A673 (cell line): ENCODE data around the gene KCNK3. TPM values are rescaled to one million over a fixed set of nuclear protein-coding genes. Genes with fewer than 3 reads are reported as not detected.

ENCODE experiments used
- BruUV-seq: library from RNA; stranded (reverse); fragments of 400-500 nt; replicated peaks from 2 replicates; lab custom pipeline; 2021; lab: Mats Ljungman, UMichigan
- CTCF ChIA-PET: fragments of 300-600 bp; sonication (Branson Sonifier 250); formaldehyde crosslinking; loops from one replicate; lab custom pipeline; 2022; ENCODE audit warnings: antibody characterized with exemption; lab: Charles Lee
- POLR2A ChIA-PET: fragments of 300-600 bp; sonication (Branson Sonifier 250); formaldehyde crosslinking; loops from one replicate; lab custom pipeline; 2022; ENCODE audit warnings: antibody characterized with exemption; ENCODE audit not compliant: low non-redundant PET; lab: Charles Lee
- DNase-seq: peaks from one replicate; pipeline ENCODE4 v3.0.0-alpha.2; 2015; ENCODE audit warnings: low spot score
- H3K27ac ChIP-seq: fragments of 200-600 bp; sonication (generic); 2 replicates; pipeline ENCODE4 v1.5.1; 2016; ENCODE audit warnings: mixed run types, low read depth, mild to moderate bottlenecking, mixed read lengths, antibody characterized with exemption, low read length; ENCODE audit not compliant: poor library complexity, severe bottlenecking
- H3K27me3 ChIP-seq: fragments of 200-600 bp; sonication (generic); replicated peaks from 2 replicates; pipeline ENCODE4 v1.6.1; 2017; ENCODE audit warnings: mixed run types, low read depth, mild to moderate bottlenecking, mixed read lengths, antibody characterized with exemption, low read length; ENCODE audit not compliant: insufficient read depth, poor library complexity
- H3K36me3 ChIP-seq: fragments of 200-600 bp; sonication (generic); 2 replicates; pipeline ENCODE4 v1.6.1; 2016; ENCODE audit warnings: mixed run types, mild to moderate bottlenecking, mixed read lengths, antibody characterized with exemption, low read length; ENCODE audit not compliant: insufficient read depth, poor library complexity, severe bottlenecking
- H3K4me1 ChIP-seq: fragments of 200-600 bp; sonication (generic); 2 replicates; pipeline ENCODE4 v1.6.1; 2017; ENCODE audit warnings: mixed run types, mild to moderate bottlenecking, mixed read lengths, antibody characterized with exemption, low read length; ENCODE audit not compliant: insufficient read depth, poor library complexity, severe bottlenecking
- H3K4me3 ChIP-seq: fragments of 200-600 bp; sonication (generic); 2 replicates; pipeline ENCODE4 v1.5.1; 2016; ENCODE audit warnings: low read depth, mixed run types, mild to moderate bottlenecking, mixed read lengths, low read length; ENCODE audit not compliant: poor library complexity, severe bottlenecking
- H3K9me3 ChIP-seq: fragments of 200-600 bp; sonication (generic); 2 replicates; pipeline ENCODE4 v1.6.1; 2016; ENCODE audit warnings: mixed run types, low read depth, mild to moderate bottlenecking, mixed read lengths, antibody characterized with exemption, low read length; ENCODE audit not compliant: poor library complexity, severe bottlenecking
- EZH2 ChIP-seq: fragments of 200-600 bp; sonication (generic); IDR thresholded peaks from 2 replicates; pipeline ENCODE4 v1.6.1; 2017; ENCODE audit warnings: borderline replicate concordance, low read depth, mild to moderate bottlenecking, mixed read lengths, antibody characterized with exemption, low read length; ENCODE audit not compliant: poor library complexity, severe bottlenecking
- intact Hi-C: fragments of 100-400 bp; cut with micrococcal nuclease; formaldehyde crosslinking; loops from one replicate; pipeline ENCODE4 v1.10.0; 2022; ENCODE audit not compliant: unreplicated experiment
- total RNA-seq: library from RNA; stranded (reverse); gene quantifications from 2 replicates; pipeline ENCODE4 v1.2.3, GENCODE V29; 2021
- TF ChIP-seq, protein P1 (sequence below): fragments of 300-800, 200-600 bp; sonication (generic); conservative IDR thresholded peaks from 2 replicates; pipeline ENCODE4 v1.5.1; 2017; ENCODE audit warnings: low read depth, mild to moderate bottlenecking, antibody characterized with exemption, low read length, moderate library complexity, mixed read lengths

Gene KCNK3
- total RNA-seq, 1 experiment from 2014 or later, result 0.13 TPM

DNA sequence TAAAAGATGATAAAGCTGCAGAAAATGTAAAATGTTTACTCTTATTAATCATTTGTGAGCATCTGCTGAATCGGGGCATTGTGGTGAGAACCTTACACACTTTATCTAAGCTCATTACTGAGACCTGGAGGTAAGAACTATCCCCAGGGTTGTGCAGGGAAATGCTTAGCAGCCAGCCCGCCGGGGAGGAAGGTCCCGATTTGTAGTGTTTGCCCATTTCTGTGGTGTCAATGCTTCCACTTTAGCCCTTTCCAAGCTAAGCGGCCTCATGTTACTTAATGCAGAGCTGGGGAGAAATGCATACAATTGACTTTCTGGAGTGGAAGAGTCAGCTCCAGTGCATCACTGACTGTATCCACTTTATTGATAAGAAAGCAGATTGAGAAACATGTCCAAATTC, 20.8 kb upstream of the KCNK3 start:
- DNase-seq, result no peak
- Histone ChIP-seq H3K36me3 (no peaks in the 10 kb centered on the region), H3K4me3 (no peak overlapping the region), H3K27me3 (no peaks in the 10 kb centered on the region), H3K9me3 (no peaks in the 10 kb centered on the region), H3K27ac (no peak overlapping the region), H3K4me1 (peaks cover 3% of the 10 kb centered on the region)
- ChIA-PET POLR2A (no interaction called here), CTCF (no interaction called here)
- no peak for TF ChIP-seq EZH2
- TF ChIP-seq, protein P1, sequence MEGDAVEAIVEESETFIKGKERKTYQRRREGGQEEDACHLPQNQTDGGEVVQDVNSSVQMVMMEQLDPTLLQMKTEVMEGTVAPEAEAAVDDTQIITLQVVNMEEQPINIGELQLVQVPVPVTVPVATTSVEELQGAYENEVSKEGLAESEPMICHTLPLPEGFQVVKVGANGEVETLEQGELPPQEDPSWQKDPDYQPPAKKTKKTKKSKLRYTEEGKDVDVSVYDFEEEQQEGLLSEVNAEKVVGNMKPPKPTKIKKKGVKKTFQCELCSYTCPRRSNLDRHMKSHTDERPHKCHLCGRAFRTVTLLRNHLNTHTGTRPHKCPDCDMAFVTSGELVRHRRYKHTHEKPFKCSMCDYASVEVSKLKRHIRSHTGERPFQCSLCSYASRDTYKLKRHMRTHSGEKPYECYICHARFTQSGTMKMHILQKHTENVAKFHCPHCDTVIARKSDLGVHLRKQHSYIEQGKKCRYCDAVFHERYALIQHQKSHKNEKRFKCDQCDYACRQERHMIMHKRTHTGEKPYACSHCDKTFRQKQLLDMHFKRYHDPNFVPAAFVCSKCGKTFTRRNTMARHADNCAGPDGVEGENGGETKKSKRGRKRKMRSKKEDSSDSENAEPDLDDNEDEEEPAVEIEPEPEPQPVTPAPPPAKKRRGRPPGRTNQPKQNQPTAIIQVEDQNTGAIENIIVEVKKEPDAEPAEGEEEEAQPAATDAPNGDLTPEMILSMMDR, result no peak
- no TSS peak for BruUV-seq
- intact Hi-C loops, result no loop called here

DNA sequence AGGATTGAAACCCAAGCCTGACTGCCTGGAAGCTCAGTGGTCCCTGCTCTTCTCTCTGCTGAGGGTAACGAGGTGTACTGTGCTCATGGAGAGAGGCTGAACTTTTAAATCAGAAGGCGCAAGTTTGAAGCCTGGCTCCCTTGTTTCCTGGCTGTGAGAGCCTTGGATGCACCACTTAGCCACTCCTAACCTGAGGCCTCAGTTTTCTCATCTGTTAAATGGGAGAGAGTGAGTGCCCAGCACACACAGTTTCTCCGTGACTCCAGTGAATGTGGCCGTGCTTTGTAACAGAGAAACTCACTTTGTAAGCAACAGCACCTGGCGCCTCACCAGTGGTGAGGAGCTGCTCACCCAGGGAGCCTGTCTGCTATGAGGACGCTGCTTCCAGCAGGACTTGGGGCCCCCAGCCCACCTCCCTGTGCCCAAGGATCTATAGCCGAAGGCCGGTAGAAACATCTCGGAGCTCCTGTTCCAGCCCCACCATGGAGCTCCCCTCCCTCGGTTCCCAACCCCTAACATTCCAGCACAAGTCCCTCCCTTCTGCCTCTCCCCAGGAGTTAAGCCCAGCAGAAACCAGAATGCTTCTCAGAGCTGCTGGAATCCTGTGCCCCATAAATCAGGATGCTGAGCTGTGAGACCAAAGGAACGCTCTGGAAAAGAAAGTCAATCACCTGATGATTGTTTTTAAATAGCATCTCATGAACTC, 20.3 kb upstream of the KCNK3 start:
- ChIA-PET POLR2A (no interaction called here), CTCF (no interaction called here)
- intact Hi-C loops, result no loop called here
- TF ChIP-seq, protein P1, result no peak
- TF ChIP-seq EZH2, result no peak
- H3K4me3 ChIP-seq, result no peak overlapping the region
- no peaks in the 10 kb centered on the region for H3K9me3 ChIP-seq
- DNase-seq, result no peak
- no peaks in the 10 kb centered on the region for H3K27me3 ChIP-seq
- peaks cover 3% of the 10 kb centered on the region for H3K4me1 ChIP-seq
- BruUV-seq, result no TSS peak
- H3K36me3 ChIP-seq, result no peaks in the 10 kb centered on the region
- H3K27ac ChIP-seq, result no peak overlapping the region

DNA sequence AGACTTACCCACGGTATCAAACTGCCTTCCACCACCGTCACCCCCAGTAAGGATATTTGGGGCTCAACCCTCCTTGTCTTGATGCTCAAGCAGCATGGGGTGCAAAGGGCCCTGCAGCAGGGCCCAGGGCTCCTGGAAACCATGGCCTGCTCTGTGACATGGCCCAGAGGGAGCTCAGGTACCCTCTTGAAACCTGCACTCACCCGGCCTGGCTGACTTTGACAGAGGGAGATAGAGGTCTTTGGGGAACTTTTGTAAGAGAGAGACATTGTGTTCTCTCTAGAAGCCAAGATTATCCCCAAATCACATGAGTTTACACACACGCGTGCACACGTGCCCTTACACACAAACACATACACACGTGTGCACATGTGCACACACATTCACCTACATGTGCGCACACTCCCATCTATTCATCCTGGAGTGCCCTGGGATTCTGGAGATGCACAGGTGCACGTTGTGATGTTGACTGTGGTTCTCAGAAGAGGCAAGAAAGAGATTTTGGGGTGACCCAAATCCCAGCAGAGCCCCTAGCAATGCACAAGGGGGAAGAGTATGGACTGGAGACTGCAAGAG, 19.6 kb upstream of the KCNK3 start:
- Histone ChIP-seq H3K27ac (no peak overlapping the region), H3K9me3 (no peaks in the 10 kb centered on the region), H3K36me3 (no peaks in the 10 kb centered on the region), H3K27me3 (no peaks in the 10 kb centered on the region), H3K4me3 (no peak overlapping the region), H3K4me1 (peaks cover 3% of the 10 kb centered on the region)
- ChIA-PET CTCF (no interaction called here), POLR2A (no interaction called here)
- no peak for TF ChIP-seq EZH2
- TF ChIP-seq, protein P1, result no peak
- no TSS peak for BruUV-seq
- intact Hi-C loops, result no loop called here
- no peak for DNase-seq
